AG09309 (cell line): ENCODE measurements around the gene PCDHAC1.
A peak's percentile ranks its signal among the peaks of the same experiment; 100 is the strongest.

Experiments used
- DNase-seq: peaks from one replicate; pipeline ENCODE4 v3.0.0-alpha.2; 2010; ENCODE audit warnings: low read depth
- H3K4me3 ChIP-seq: 2 replicates; pipeline ENCODE4 v1.5.1; 2011; ENCODE audit warnings: mild to moderate bottlenecking, low read depth, low read length, moderate library complexity; ENCODE audit not compliant: control insufficient read depth
- CTCF ChIP-seq: IDR thresholded peaks from 2 replicates; pipeline ENCODE4 v1.5.1; 2011; ENCODE audit warnings: mild to moderate bottlenecking, low read depth, low read length, inconsistent platforms; ENCODE audit not compliant: insufficient read depth, control insufficient read depth; ENCODE audit errors: missing control alignments

Gene PCDHAC1

GRCh38 chr5:140966293-140967225 is 40.5 kb downstream of the PCDHAC1 start, which contains the start of gene PCDHAC2:
Gene PCDHAC2 (plus strand): TSS chr5:140966476. CDS start chr5:140966767, 291 bp downstream.
- no peak for TF ChIP-seq CTCF
- DNase-seq = no peak
- H3K4me3 ChIP-seq = peak within 1 kb of the TSS; percentile 37

- no peak overlapping the region for H3K4me3 ChIP-seq
- DNase-seq = no peak
Measured at GRCh38 chr5:140967226-140967893, 41.3 kb downstream of the PCDHAC1 start.

GRCh38 chr5:140969880-140970279 is 43.8 kb downstream of the PCDHAC1 start:
- no peak for TF ChIP-seq CTCF
- no peak for DNase-seq
- H3K4me3 ChIP-seq = no peak overlapping the region

More at GRCh38 chr5:140967226-140967893, 41.3 kb downstream of the PCDHAC1 start:
- TF ChIP-seq CTCF = no peak

- H3K4me3 ChIP-seq = no peak overlapping the region
- no peak for TF ChIP-seq CTCF
- no peak for DNase-seq
Measured at GRCh38 chr5:140973550-140973949, 47.5 kb downstream of the PCDHAC1 start.

- no peak overlapping the region for H3K4me3 ChIP-seq
- no peak for TF ChIP-seq CTCF
Measured at GRCh38 chr5:140977003-140977402, 50.9 kb downstream of the PCDHAC1 start.

GRCh38 chr5:140978260-140978659 is 52.2 kb downstream of the PCDHAC1 start:
- TF ChIP-seq CTCF = no peak
- H3K4me3 ChIP-seq = no peak overlapping the region
- no peak for DNase-seq

More at GRCh38 chr5:140977003-140977402, 50.9 kb downstream of the PCDHAC1 start:
- no peak for DNase-seq
